Liver (tissue), 9 donors: ENCODE measurements around the gene TLE4. TPM values are rescaled to one million over a fixed set of nuclear protein-coding genes. Genes with fewer than 3 reads are reported as not detected.

Source experiments
- DNase-seq: peaks from one replicate; pipeline ENCODE4 v3.0.0-alpha.2; 2017; ENCODE audit warnings: low spot score
- H3K27ac ChIP-seq, 2 donors: one replicate each; pipeline ENCODE4 v1.7.0; 2013; ENCODE audit warnings: inconsistent platforms in 2 of 2, low read length in 2 of 2, control low read depth in 1 of 2, low read depth in 1 of 2, mild to moderate bottlenecking in 1 of 2
- H3K27me3 ChIP-seq, 4 donors: one replicate each; pipeline versions ENCODE4 v1.6.1 to v1.7.0; 2013; ENCODE audit warnings: low read length in 3 of 4, inconsistent platforms in 1 of 4, mild to moderate bottlenecking in 1 of 4, moderate library complexity in 1 of 4; ENCODE audit not compliant: control insufficient read depth in 4 of 4, insufficient read depth in 4 of 4
- H3K36me3 ChIP-seq, 4 donors: one replicate each; pipeline versions ENCODE4 v1.6.1 to v1.7.0; 2013; ENCODE audit warnings: low read length in 3 of 4, mild to moderate bottlenecking in 3 of 4, low read depth in 1 of 4, moderate library complexity in 1 of 4; ENCODE audit not compliant: control insufficient read depth in 4 of 4, insufficient read depth in 3 of 4
- H3K4me1 ChIP-seq, 4 donors: one replicate each; pipeline versions ENCODE4 v1.6.1 to v1.7.0; 2013; ENCODE audit warnings: low read length in 3 of 4, mild to moderate bottlenecking in 3 of 4, moderate library complexity in 1 of 4; ENCODE audit not compliant: control insufficient read depth in 4 of 4, insufficient read depth in 4 of 4
- H3K4me3 ChIP-seq, 3 donors: one replicate each; pipeline versions ENCODE4 v1.6.1 to v1.7.0; 2013; ENCODE audit warnings: low read length in 3 of 3, control low read depth in 1 of 3, low read depth in 1 of 3, mild to moderate bottlenecking in 1 of 3
- H3K9ac ChIP-seq, 2 donors: one replicate each; pipeline ENCODE4 v1.7.0; 2013; ENCODE audit warnings: low read length in 2 of 2, mild to moderate bottlenecking in 2 of 2, moderate library complexity in 2 of 2, control low read depth in 1 of 2, low read depth in 1 of 2
- H3K9me3 ChIP-seq, 4 donors: one replicate each; pipeline versions ENCODE4 v1.6.1 to v1.7.0; 2013; ENCODE audit warnings: low read length in 3 of 4; ENCODE audit not compliant: control insufficient read depth in 4 of 4
- ATF3 ChIP-seq: IDR thresholded peaks from 2 replicates; pipeline ENCODE4 v1.6.1; 2016; ENCODE audit warnings: antibody characterized with exemption
- CTCF ChIP-seq: fragments of 150-350 bp; IDR thresholded peaks from 2 replicates; pipeline ENCODE4 v1.5.1; 2017; ENCODE audit warnings: improper control_type of control experiment, low read depth, low read length; ENCODE audit not compliant: missing input control
- EGR1 ChIP-seq, 2 donors: IDR thresholded peaks; 2 replicates each; pipeline ENCODE4 v1.6.1; 2016 to 2018; ENCODE audit warnings: antibody characterized with exemption in 2 of 2, low read depth in 2 of 2
- FOXA1 ChIP-seq: IDR thresholded peaks from 2 replicates; pipeline ENCODE4 v1.6.1; 2016; ENCODE audit warnings: antibody characterized with exemption
- FOXA2 ChIP-seq: IDR thresholded peaks from 2 replicates; pipeline ENCODE4 v1.6.1; 2016; ENCODE audit warnings: antibody characterized with exemption
- GABPA ChIP-seq, 2 donors: IDR thresholded peaks in 1 of 2; conservative IDR thresholded peaks in 1 of 2; 2 replicates each; pipeline ENCODE4 v1.6.1; 2016; ENCODE audit warnings: antibody characterized with exemption in 2 of 2, mild to moderate bottlenecking in 1 of 2, moderate library complexity in 1 of 2
- HNF4A ChIP-seq, 2 donors: conservative IDR thresholded peaks; 2 replicates each; pipeline ENCODE4 v1.6.1; 2016; ENCODE audit warnings: antibody characterized with exemption in 2 of 2, mild to moderate bottlenecking in 2 of 2
- HNF4G ChIP-seq: IDR thresholded peaks from 2 replicates; pipeline ENCODE4 v1.6.1; 2016; ENCODE audit warnings: antibody characterized with exemption
- JUND ChIP-seq, 2 donors: IDR thresholded peaks; 2 replicates each; pipeline ENCODE4 v1.6.1; 2016; ENCODE audit warnings: antibody characterized with exemption in 2 of 2
- MAX ChIP-seq: IDR thresholded peaks from 2 replicates; pipeline ENCODE4 v1.6.1; 2016; ENCODE audit warnings: antibody characterized with exemption
- NR2F2 ChIP-seq: IDR thresholded peaks from 2 replicates; pipeline ENCODE4 v1.6.1; 2016; ENCODE audit warnings: antibody characterized with exemption
- RAD21 ChIP-seq, 2 donors: IDR thresholded peaks; 2 replicates each; pipeline ENCODE4 v1.6.1; 2016; ENCODE audit warnings: antibody characterized with exemption in 2 of 2, mild to moderate bottlenecking in 2 of 2
- RXRA ChIP-seq, 2 donors: IDR thresholded peaks; 2 replicates each; pipeline ENCODE4 v1.6.1; 2017 to 2018; ENCODE audit warnings: antibody characterized with exemption in 2 of 2, mild to moderate bottlenecking in 1 of 2
- SP1 ChIP-seq: IDR thresholded peaks from 2 replicates; pipeline ENCODE4 v1.6.1; 2018; ENCODE audit warnings: antibody characterized with exemption, mild to moderate bottlenecking
- TAF1 ChIP-seq: conservative IDR thresholded peaks from 2 replicates; pipeline ENCODE4 v1.6.1; 2016; ENCODE audit warnings: antibody characterized with exemption, mild to moderate bottlenecking
- YY1 ChIP-seq: IDR thresholded peaks from 2 replicates; pipeline ENCODE4 v1.6.1; 2016; ENCODE audit warnings: antibody characterized with exemption, mild to moderate bottlenecking
- ZBTB33 ChIP-seq: IDR thresholded peaks from 2 replicates; pipeline ENCODE4 v1.6.1; 2016; ENCODE audit warnings: antibody characterized with exemption
- WGBS: extraction: QIAGEN DNeasy Blood & Tissue Kit; methylation state at CpG from one replicate; pipeline ENCODE4 v1.1.7; 2013; 5-methylcytosine and 5-hydroxymethylcytosine counted together
- polyA plus RNA-seq, 2 donors: library from polyadenylated mRNA; stranded (reverse) in 1 of 2; unstranded in 1 of 2; fragments of 200-250 nt in 1 of 2; fragments of >200 nt in 1 of 2; fragmentation: Nextera tagmentation in 1 of 2; extraction: Ambion mirVana in 1 of 2; gene quantifications; one replicate each; pipeline versions ENCODE4 v1.2.1 to v1.2.3, GENCODE V29; 2013 to 2015
- total RNA-seq, 2 donors: library from RNA; depleted of rRNA; stranded (reverse); fragments of >200 nt; gene quantifications; one replicate each; pipeline ENCODE4 v1.2.3, GENCODE V29; 2014
- donor health status: healthy.
- donor health status: healthy.
- donor health status: healthy.
- donor health status: healthy.
- donor health status: healthy.

The TLE4 gene
- total and polyA plus RNA-seq, 4 donors: 2.5 to 6.6 (median 4.7) TPM

GRCh38 chr9:79759460-79759859 is 187.7 kb downstream of the TLE4 start:
- WGBS: 94% methylated on average over 1 of the region's 1 CpG
- DNase-seq: no peak
- TF ChIP-seq NR2F2 (no peak), HNF4A (conservative IDR thresholded peaks at IDR 0.05) (no peak), YY1 (no peak), HNF4G (no peak), CTCF (no peak), MAX (no peak), GABPA (IDR thresholded peaks at IDR 0.05 in 1 of 2, conservative IDR thresholded peaks at IDR 0.05 in 1 of 2) (no peak), ATF3 (no peak), RXRA (IDR thresholded peaks at IDR 0.05) (no peak), FOXA2 (no peak), TAF1 (no peak), JUND (IDR thresholded peaks at IDR 0.05) (no peak), FOXA1 (no peak)
- Histone ChIP-seq H3K27ac (no peak overlapping the region), H3K9me3 (no peaks in the 10 kb centered on the region), H3K9ac (no peak overlapping the region), H3K4me1 (peaks cover 0 to 2% (median 0%) of the 10 kb centered on the region in 4 donors), H3K4me3 (no peak overlapping the region), H3K27me3 (no peaks in the 10 kb centered on the region), H3K36me3 (no peaks in the 10 kb centered on the region)

GRCh38 chr9:79762070-79762469 is 190.3 kb downstream of the TLE4 start:
- TF ChIP-seq FOXA1: no peak
- no peak for DNase-seq
- no peaks in the 10 kb centered on the region for H3K27me3 ChIP-seq
- 86% methylated on average over 6 of the region's 6 CpGs for WGBS
- peaks cover 0 to 2% (median 0%) of the 10 kb centered on the region in 4 donors for H3K4me1 ChIP-seq
- H3K27ac ChIP-seq: no peak overlapping the region
- no peaks in the 10 kb centered on the region for H3K36me3 ChIP-seq
- no peak overlapping the region for H3K4me3 ChIP-seq
- H3K9me3 ChIP-seq: peaks cover 0 to 2% (median under 1%) of the 10 kb centered on the region in 4 donors
- no peak overlapping the region for H3K9ac ChIP-seq

GRCh38 chr9:79763671-79764285 is 192.0 kb downstream of the TLE4 start:
- no peak overlapping the region for H3K27ac ChIP-seq
- 82% methylated on average over 6 of the region's 6 CpGs for WGBS
- DNase-seq: no peak
- TF ChIP-seq ZBTB33: no peak
- no peak for TF ChIP-seq MAX
- TF ChIP-seq NR2F2: no peak
- no peak for TF ChIP-seq FOXA1
- TF ChIP-seq EGR1 (IDR thresholded peaks at IDR 0.05; ENCODE audit: low read depth in 2 of 2): no peak
- no peak for TF ChIP-seq CTCF
- TF ChIP-seq SP1: no peak
- TF ChIP-seq RAD21 (IDR thresholded peaks at IDR 0.05): no peak
- no peak for TF ChIP-seq GABPA (IDR thresholded peaks at IDR 0.05 in 1 of 2, conservative IDR thresholded peaks at IDR 0.05 in 1 of 2)
- TF ChIP-seq YY1: no peak
- no peak for TF ChIP-seq TAF1

More at GRCh38 chr9:79763671-79764285, 192.0 kb downstream of the TLE4 start:
- peaks cover 0 to 3% (median 0%) of the 10 kb centered on the region in 4 donors for H3K27me3 ChIP-seq
- H3K4me3 ChIP-seq: no peak overlapping the region
- no peak overlapping the region for H3K9ac ChIP-seq
- no peaks in the 10 kb centered on the region for H3K36me3 ChIP-seq
- H3K4me1 ChIP-seq: peaks cover 0 to 2% (median 0%) of the 10 kb centered on the region in 4 donors
- peaks cover 0 to 2% (median under 1%) of the 10 kb centered on the region in 4 donors for H3K9me3 ChIP-seq
